CD4-positive, alpha-beta T cell treated with Interleukin-6 for 4 hours (primary cell): ENCODE results near the gene CCDC142.

Experiments used
- DNase-seq: peaks from one replicate; pipeline ENCODE4 v3.0.0-alpha.2; 2020; ENCODE audit warnings: mixed read lengths

Gene CCDC142

GRCh38 chr2:74513605-74514367 is 31.0 kb upstream of the CCDC142 start:
- peak; percentile 42 for DNase-seq

GRCh38 chr2:74512744-74513604 is 30.2 kb upstream of the CCDC142 start:
- DNase-seq: no peak

GRCh38 chr2:74511104-74511989 is 28.5 kb upstream of the CCDC142 start:
- DNase-seq: no peak

- no peak for DNase-seq
Measured at GRCh38 chr2:74510272-74510671, 27.5 kb upstream of the CCDC142 start.

DNA sequence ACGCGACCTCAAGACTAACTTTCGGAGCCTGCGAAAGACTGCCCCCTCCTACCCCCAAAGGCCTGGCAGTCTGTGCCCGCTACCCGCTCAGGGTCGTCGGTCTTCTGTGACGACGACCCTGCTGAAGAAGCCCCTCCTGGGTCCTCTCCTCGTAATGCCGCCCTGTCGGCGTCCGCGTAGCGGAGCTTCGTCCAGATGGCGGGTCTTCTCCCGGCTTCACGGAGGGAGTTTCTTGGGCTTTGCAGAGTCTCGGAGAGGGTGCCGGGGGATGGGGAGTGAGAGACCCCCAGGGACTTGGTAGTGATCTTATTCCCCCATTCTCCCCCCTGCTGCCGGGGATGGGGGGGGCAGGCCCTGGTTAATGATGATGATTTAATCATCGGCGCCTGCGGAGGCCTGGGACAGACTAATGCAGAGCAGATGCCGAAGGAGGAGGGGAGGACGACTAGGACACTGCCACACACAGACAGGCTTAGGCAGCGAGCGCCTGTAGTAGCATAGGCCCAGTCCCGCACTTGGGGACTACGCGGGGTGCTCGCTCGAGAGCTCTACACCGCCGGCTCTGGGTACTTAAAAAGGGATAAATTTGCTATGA is 25.2 kb upstream of the CCDC142 start:
- peak; percentile 30 for DNase-seq

DNA sequence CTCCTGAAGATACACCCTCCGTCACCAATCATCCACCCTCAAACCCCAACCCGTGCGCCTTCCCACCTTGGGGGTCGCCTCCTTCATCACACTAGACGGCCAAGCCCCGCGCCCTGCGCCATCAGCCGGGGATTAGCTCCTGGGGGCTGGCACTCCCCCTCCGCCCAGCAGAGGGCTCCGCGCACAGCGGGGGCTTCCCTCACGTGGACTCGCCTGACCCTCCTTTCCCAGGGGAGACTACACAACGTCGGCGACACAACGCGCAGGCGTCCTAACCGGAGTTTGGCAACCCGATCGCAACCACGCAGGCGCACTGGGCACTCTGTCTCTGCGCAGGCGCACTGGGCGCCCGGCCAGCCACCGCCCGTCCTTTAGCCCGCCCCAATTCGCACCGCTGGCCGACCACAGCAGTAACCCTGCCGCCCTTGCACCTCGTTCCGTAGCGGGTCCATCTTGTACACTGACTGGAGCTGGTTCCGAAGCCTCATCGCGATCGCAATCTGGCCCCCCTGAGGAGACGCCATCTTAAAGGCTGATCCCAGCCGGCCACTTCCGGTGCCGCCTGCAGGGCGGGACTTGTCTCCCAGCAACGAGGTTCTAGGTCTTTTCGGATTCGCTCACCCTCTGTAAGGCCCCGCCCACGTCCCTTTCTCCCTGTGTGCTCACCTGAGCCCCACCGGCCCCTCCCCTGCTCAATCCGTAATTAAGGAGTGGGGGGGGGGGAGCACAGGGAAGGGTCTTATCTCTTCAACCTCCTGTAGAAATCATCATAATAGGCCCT is 24.5 kb upstream of the CCDC142 start, which contains the start of gene PCGF1:
Gene PCGF1 (minus strand): TSS at position 551 of the 781 bp plus-strand sequence. CDS start 27 bp downstream, at position 524.
- DNase-seq: peak; percentile 100

DNA sequence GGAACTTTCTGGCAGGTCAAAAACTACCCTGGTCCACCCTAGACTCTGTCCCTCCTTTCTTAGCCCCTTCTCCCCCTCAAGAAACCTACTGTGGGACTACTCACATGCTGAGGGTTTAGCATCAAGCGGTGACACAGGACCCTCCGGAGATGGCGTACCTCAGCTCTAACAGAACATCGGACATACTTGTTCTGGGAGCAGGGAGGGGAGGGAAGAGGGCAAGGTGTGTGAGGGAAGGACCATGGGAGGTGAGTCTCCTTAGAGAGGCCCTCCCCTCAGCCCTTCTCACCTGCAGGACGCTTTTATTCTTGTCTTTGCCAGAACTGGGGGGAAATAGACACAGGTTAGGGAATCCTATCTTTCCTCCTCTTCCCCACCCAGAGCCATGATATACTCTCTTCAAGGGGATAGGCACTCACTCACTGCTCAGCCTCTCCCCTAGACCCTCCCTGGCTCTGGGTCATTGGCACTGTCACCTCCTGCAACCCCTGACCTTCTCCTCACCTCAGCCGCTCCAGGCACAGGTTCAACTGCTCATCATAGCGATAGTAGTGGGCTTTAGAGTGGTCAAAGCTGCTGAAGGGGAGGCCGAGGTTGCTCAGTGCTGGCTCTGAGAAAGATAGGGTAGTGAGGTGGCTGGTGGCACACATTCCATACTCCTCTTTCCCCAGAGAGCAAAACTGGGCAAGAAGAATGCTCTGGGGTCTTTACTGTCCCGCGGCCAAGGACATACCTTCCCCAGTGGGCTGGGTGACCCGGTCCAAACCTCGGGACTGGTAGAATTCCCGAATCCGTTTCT is 22.8 kb upstream of the CCDC142 start:
- DNase-seq: no peak

- DNase-seq: no peak
Measured at GRCh38 chr2:74504591-74504990, 21.8 kb upstream of the CCDC142 start.

DNA sequence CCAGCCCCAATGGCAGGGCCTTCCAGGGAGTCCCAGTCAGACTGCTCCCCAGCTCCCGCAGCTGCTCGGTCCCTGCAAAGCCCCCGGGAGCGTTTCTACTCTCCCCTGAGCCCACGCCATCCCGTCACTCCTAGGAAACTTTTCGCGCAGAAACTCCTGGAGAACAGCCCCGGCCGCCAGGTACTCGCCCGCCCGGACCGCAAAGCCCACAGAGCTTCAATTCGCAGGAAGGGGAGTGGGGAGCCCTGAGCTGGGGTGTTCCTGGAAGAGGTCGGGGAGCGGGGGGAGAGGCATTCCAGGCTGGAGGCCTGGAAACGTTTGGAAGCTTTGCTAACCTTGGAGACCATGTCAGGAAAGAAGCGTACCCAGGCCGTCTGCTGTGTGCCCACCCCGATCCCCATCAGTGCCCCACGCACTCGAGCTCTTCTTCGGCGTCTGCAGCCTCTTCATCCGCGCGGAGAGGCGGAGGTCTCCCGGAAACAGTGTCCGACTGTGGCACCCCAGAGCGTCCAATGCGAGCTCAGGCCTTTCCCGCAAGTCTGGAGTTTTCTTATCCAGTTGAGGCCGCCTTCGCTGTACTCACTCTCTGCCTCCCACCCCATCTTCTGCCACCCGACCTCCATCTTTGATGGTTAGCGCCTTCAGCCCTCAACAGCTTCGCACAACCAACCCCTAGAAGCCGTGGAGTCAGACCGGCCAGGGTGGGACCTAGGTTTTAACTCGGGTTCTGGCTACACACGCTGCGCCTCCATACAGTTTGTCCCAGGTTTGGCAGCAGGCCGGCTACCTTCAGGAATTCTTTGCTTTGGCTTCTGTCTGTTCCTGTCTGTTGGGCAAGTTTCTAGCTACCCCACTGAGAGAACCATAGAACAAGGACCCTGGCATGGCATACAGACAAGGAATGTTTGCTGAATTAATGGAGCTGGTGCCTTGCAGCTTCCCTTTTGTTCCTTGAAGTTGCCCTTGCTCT is 21.0 kb upstream of the CCDC142 start:
- DNase-seq: no peak

- peak; percentile 54 for DNase-seq
Measured at GRCh38 chr2:74502720-74503505, 20.1 kb upstream of the CCDC142 start.

DNA sequence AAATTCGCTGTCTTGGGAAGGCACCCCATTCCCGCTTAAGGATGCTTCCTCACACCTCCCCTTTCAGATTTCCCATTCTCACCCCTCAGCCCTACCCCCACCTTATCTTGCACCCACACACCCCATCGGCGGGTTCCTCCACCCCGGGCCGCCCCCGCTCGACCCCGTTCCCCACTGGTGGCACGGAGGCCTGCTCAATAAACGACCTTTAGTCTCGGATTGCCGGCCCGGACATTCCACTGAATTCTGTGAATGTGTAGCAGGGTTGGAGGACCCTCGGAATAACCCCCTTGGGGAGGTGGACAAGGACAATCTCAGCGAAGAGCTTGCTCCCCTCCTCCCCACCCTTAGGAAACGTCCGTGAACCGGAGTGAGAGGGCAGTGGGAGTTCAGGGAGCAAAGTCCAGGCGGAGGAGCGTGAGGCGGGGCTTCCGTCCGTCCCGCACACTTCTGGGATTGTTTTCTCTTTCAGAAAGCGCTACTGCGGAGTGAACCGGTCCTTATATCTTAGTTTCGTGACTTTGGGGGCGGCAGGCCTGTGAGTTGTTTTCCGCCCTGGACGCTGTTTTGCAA is 19.4 kb upstream of the CCDC142 start:
- no peak for DNase-seq

DNA sequence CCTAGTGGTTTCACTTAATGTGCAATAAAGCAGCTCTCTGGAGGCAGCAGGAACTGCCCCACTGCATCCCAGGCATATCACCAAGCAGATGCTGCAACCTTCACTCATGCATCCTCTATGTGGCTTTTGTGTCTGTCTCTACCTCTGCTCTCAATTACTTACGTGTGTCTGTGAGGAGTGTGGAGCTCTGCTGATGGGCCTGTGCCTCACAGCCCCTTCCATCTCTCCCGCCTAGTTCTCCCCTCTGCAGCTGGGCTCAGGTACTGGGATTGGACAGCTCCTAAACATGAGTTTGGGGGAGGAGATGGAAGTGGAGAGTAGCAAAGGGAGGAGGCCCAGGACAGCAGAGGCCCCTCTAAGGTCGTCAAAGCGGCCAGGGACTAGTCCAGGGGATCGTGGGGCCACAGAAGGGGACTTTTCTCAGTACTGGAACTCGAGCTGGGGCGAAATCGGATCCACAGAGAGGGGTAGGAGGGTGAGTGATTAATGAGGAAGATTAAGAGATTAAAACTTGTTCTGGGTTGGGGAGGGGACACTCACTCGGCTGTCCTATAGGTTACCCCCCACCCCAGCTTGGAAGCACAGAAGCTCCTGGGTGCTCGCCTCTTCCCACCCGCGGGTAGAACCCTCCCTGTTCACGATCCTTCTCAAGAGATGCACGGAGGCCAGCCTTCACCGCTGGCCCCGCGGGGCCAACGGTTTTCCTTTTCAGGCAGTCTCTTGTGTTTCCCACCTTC is 18.7 kb upstream of the CCDC142 start:
- DNase-seq: no peak

GRCh38 chr2:74500578-74500946 is 17.8 kb upstream of the CCDC142 start:
- no peak for DNase-seq

DNA sequence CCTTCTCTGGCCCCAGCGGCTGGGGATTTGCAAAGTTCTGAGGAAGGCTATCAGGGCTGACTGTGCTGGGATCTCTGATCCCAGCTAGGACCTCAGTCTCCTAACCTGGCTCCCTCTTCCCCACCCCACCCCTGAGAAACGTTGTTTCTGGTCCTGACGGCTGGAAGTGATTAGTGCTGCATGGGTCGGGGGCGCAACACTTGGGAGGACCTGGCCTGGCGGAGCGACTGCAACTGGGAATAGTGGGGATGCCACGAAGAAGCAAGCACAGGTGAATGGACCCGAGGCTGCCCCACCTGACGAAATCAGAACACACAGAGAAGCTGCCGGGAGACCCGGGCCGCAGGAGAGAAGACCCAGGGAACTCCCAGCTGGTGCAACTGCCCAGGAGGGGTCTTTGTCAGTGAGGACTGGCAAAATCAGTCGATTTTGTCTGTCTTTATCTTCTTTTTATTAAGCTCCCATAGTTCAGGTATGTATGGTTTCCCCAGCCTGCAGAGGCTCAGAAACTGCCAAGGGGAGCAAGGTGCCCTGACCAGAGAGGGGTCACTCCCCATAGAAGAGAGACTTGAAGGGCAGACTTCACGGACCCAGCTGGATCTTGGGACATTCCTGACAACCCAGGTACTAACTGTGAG is 17.3 kb upstream of the CCDC142 start:
- no peak for DNase-seq

- peak; percentile 14 for DNase-seq
Measured at GRCh38 chr2:74499267-74499939, 16.6 kb upstream of the CCDC142 start, which contains the start of gene LBX2. Gene LBX2, minus strand, starts transcription at chr2:74499603. Its CDS starts 66 bp downstream, at chr2:74499537.
